Measurements from ENCODE around the gene SYT9.

The SYT9 gene, protein sequence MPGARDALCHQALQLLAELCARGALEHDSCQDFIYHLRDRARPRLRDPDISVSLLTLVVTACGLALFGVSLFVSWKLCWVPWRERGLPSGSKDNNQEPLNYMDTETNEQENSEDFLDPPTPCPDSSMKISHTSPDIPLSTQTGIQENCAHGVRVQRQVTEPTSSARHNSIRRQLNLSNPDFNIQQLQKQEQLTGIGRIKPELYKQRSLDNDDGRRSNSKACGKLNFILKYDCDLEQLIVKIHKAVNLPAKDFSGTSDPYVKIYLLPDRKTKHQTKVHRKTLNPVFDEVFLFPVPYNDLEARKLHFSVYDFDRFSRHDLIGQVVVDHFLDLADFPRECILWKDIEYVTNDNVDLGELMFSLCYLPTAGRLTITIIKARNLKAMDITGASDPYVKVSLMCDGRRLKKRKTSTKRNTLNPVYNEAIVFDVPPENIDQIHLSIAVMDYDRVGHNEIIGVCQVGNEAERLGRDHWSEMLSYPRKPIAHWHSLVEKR

GRCh38 chr11:7251836-7252682 is at the start of gene SYT9:
Gene SYT9 (plus strand): TSS chr11:7251904. CDS start chr11:7252187, 283 bp downstream.
- ATAC-seq = peak; percentile 89

DNA sequence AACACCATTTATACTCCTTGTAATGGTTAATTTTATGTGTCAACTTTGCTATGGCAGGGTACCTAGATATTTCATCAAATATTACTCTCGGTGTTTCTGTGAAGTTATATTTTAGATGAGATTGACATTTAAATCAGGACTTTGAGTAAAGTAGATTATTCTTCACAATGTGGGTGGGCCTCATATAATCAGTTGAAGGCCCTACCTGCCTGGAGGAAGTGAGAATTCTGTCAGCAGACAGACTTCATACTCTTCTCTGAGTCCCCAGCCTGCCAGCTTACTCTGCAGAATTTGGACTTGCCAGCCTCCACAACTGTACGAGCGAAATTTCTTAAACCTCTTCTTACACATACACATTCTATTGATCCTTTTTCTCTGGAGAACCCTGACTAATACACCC is 49.3 kb upstream of the SYT9 start:
- ATAC-seq = no peak
- TF ChIP-seq ZNF8 (CRISPR knock-in tag; IDR thresholded peaks at IDR 0.05) = no peak
- TF ChIP-seq RARB (CRISPR knock-in tag; IDR thresholded peaks at IDR 0.05) = no peak
- no peak for TF ChIP-seq ZNF70 (CRISPR knock-in tag; IDR thresholded peaks at IDR 0.05)
- no peak for TF ChIP-seq ZFP30 (CRISPR knock-in tag; IDR thresholded peaks at IDR 0.05)
- no peak for TF ChIP-seq PATZ1 (CRISPR knock-in tag; IDR thresholded peaks at IDR 0.05; ENCODE audit: borderline replicate concordance)
- no peak for TF ChIP-seq TOX (CRISPR knock-in tag; IDR thresholded peaks at IDR 0.05; ENCODE audit: borderline replicate concordance)
- TF ChIP-seq GLIS3 (CRISPR knock-in tag; IDR thresholded peaks at IDR 0.05) = no peak
- no peak for TF ChIP-seq ZNF565 (CRISPR knock-in tag; conservative IDR thresholded peaks at IDR 0.05; ENCODE audit: low read depth)
- no peak for TF ChIP-seq ZC3H10 (CRISPR knock-in tag; IDR thresholded peaks at IDR 0.05)
- no peak for TF ChIP-seq OSR1 (CRISPR knock-in tag; IDR thresholded peaks at IDR 0.05)
- TF ChIP-seq, protein P1, sequence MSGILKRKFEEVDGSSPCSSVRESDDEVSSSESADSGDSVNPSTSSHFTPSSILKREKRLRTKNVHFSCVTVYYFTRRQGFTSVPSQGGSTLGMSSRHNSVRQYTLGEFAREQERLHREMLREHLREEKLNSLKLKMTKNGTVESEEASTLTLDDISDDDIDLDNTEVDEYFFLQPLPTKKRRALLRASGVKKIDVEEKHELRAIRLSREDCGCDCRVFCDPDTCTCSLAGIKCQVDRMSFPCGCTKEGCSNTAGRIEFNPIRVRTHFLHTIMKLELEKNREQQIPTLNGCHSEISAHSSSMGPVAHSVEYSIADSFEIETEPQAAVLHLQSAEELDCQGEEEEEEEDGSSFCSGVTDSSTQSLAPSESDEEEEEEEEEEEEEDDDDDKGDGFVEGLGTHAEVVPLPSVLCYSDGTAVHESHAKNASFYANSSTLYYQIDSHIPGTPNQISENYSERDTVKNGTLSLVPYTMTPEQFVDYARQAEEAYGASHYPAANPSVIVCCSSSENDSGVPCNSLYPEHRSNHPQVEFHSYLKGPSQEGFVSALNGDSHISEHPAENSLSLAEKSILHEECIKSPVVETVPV (CRISPR knock-in tag; IDR thresholded peaks at IDR 0.05) = no peak
- no peak for TF ChIP-seq TSHZ2 (CRISPR knock-in tag; IDR thresholded peaks at IDR 0.05)
- TF ChIP-seq SNAI2 (CRISPR knock-in tag; IDR thresholded peaks at IDR 0.05) = no peak
- no peak for TF ChIP-seq ISL1 (CRISPR knock-in tag; IDR thresholded peaks at IDR 0.05)
- no peak for TF ChIP-seq TCF4 (CRISPR knock-in tag; IDR thresholded peaks at IDR 0.05; ENCODE audit: borderline replicate concordance)
- TF ChIP-seq PPARA (CRISPR knock-in tag; IDR thresholded peaks at IDR 0.05; ENCODE audit: borderline replicate concordance) = no peak
- no peak for TF ChIP-seq ARNTL (CRISPR knock-in tag; IDR thresholded peaks at IDR 0.05; ENCODE audit: borderline replicate concordance, low read depth)

More at GRCh38 chr11:7251836-7252682, at the start of gene SYT9:
- TF ChIP-seq POU6F1 (CRISPR knock-in tag; IDR thresholded peaks at IDR 0.05; ENCODE audit: borderline replicate concordance, low read depth) = no peak
- TF ChIP-seq ESRRG (CRISPR knock-in tag; IDR thresholded peaks at IDR 0.05) = no peak
- no peak for TF ChIP-seq ARNTL (CRISPR knock-in tag; IDR thresholded peaks at IDR 0.05; ENCODE audit: borderline replicate concordance, low read depth)
- no peak for TF ChIP-seq BACH2 (CRISPR knock-in tag; IDR thresholded peaks at IDR 0.05; ENCODE audit: borderline replicate concordance)
- TF ChIP-seq ZFP30 (CRISPR knock-in tag; IDR thresholded peaks at IDR 0.05) = no peak
- no peak for TF ChIP-seq ZNF565 (CRISPR knock-in tag; conservative IDR thresholded peaks at IDR 0.05; ENCODE audit: low read depth)
- TF ChIP-seq ZNF8 (CRISPR knock-in tag; IDR thresholded peaks at IDR 0.05) = no peak
- no peak for TF ChIP-seq OSR1 (CRISPR knock-in tag; IDR thresholded peaks at IDR 0.05)
- TF ChIP-seq CSDC2 (CRISPR knock-in tag; IDR thresholded peaks at IDR 0.05) = no peak
- TF ChIP-seq ZC3H10 (CRISPR knock-in tag; IDR thresholded peaks at IDR 0.05) = no peak
- no peak for TF ChIP-seq ZFP3 (CRISPR knock-in tag; IDR thresholded peaks at IDR 0.05)
